Smooth muscle cell (in vitro differentiated cells): ENCODE measurements around the gene PTPN21. TPM values are rescaled to one million over a fixed set of nuclear protein-coding genes. Genes with fewer than 3 reads are reported as not detected.

Experiments used
- DNase-seq: peaks from one replicate; lab custom pipeline; 2025; ENCODE audit not compliant: unreplicated experiment; lab: John Stamatoyannopoulos, UW
- H2AFZ ChIP-seq: fragments of 200-600 bp; sonication (generic); 2 replicates; pipeline ENCODE4 v1.6.0; 2016; ENCODE audit warnings: antibody characterized with exemption, low read depth, mild to moderate bottlenecking
- H3F3A ChIP-seq: fragments of 200-600 bp; sonication (generic); 2 replicates; pipeline ENCODE4 v1.6.0; 2017; ENCODE audit warnings: antibody characterized with exemption, low read depth
- H3K27ac ChIP-seq: fragments of 200-600 bp; sonication (generic); 2 replicates; pipeline ENCODE4 v1.5.1; 2016; ENCODE audit warnings: low read depth, mild to moderate bottlenecking
- H3K27me3 ChIP-seq: fragments of 200-600 bp; sonication (generic); 2 replicates; pipeline ENCODE4 v1.6.1; 2016; ENCODE audit warnings: low read depth, mild to moderate bottlenecking
- H3K36me3 ChIP-seq: fragments of 200-600 bp; sonication (generic); 2 replicates; pipeline ENCODE4 v1.5.1; 2016; ENCODE audit warnings: low read depth
- H3K4me1 ChIP-seq: fragments of 200-600 bp; sonication (generic); 2 replicates; pipeline ENCODE4 v1.5.1; 2016; ENCODE audit warnings: low read depth
- H3K4me2 ChIP-seq: fragments of 200-600 bp; sonication (generic); 2 replicates; pipeline ENCODE4 v1.6.0; 2016; ENCODE audit warnings: mild to moderate bottlenecking
- H3K4me3 ChIP-seq: fragments of 200-600 bp; sonication (generic); 2 replicates; pipeline ENCODE4 v1.5.1; 2016; ENCODE audit warnings: mild to moderate bottlenecking
- H3K79me2 ChIP-seq: fragments of 200-600 bp; sonication (generic); 2 replicates; pipeline ENCODE4 v1.6.0; 2016; ENCODE audit warnings: low read depth, mild to moderate bottlenecking
- H3K9ac ChIP-seq: fragments of 200-600 bp; sonication (generic); 2 replicates; pipeline ENCODE4 v1.6.0; 2016; ENCODE audit warnings: low read depth
- H3K9me3 ChIP-seq: fragments of 200-600 bp; sonication (generic); replicated peaks from 2 replicates; pipeline ENCODE4 v1.5.1; 2016; ENCODE audit warnings: low read depth
- H4K20me1 ChIP-seq: fragments of 200-600 bp; sonication (generic); 2 replicates; pipeline ENCODE4 v1.6.0; 2016; ENCODE audit warnings: low read depth
- CTCF ChIP-seq: fragments of 200-600 bp; sonication (generic); IDR thresholded peaks from 2 replicates; pipeline ENCODE4 v1.5.1; 2017; ENCODE audit warnings: borderline replicate concordance, mild to moderate bottlenecking, antibody characterized with exemption; ENCODE audit not compliant: insufficient read depth, poor library complexity, severe bottlenecking
- WGBS: methylation state at CpG from one replicate; pipeline ENCODE4 v1.1.7; 2016; ENCODE audit warnings: low lambda C conversion rate; 5-methylcytosine and 5-hydroxymethylcytosine counted together
- polyA plus RNA-seq: library from polyadenylated mRNA; unstranded; fragments of >200 nt; fragmentation: Nextera tagmentation; extraction: Ambion mirVana; gene quantifications from 2 replicates; pipeline ENCODE4 v1.2.1, GENCODE V29; 2016
- total RNA-seq: library from RNA; depleted of rRNA; stranded (reverse); fragments of >200 nt; gene quantifications from 2 replicates; pipeline ENCODE4 v1.2.3, GENCODE V29; 2014

Gene PTPN21
- total and polyA plus RNA-seq, 2 experiments from 2014 or later: 8.1 to 12.2 TPM

GRCh38 chr14:88551980-88552431 lies 2.8 kb downstream of the PTPN21 start:
- peaks cover 23% of the 10 kb centered on the region for H3K4me1 ChIP-seq
- TF ChIP-seq CTCF: no peak
- no peaks in the 10 kb centered on the region for H3K27me3 ChIP-seq
- peak overlapping the region; percentile 93 for H3K4me3 ChIP-seq
- H3K27ac ChIP-seq: peak overlapping the region; percentile 10
- WGBS: 28% methylated on average over 23 of the region's 23 CpGs
- peaks cover 8% of the 10 kb centered on the region for H3K36me3 ChIP-seq
- H3K79me2 ChIP-seq: peaks cover 60% of the 10 kb centered on the region
- H3K4me2 ChIP-seq: peak overlapping the region; percentile 99
- no peaks in the 10 kb centered on the region for H3K9me3 ChIP-seq
- H4K20me1 ChIP-seq: peaks cover 18% of the 10 kb centered on the region
- no peaks in the 10 kb centered on the region for H3F3A ChIP-seq
- H2AFZ ChIP-seq: peak overlapping the region; percentile 67
- H3K9ac ChIP-seq: peak overlapping the region; percentile 45
- no peak for DNase-seq

GRCh38 chr14:88551094-88551870 lies 3.5 kb downstream of the PTPN21 start:
- Histone ChIP-seq H3K79me2 (peaks cover 66% of the 10 kb centered on the region), H4K20me1 (peaks cover 24% of the 10 kb centered on the region), H3K36me3 (peaks cover 8% of the 10 kb centered on the region), H3F3A (no peaks in the 10 kb centered on the region), H3K9me3 (no peaks in the 10 kb centered on the region), H3K4me2 (peak overlapping the region; percentile 99), H3K27ac (no peak overlapping the region), H3K4me1 (peaks cover 23% of the 10 kb centered on the region), H3K27me3 (no peaks in the 10 kb centered on the region), H3K9ac (peak overlapping the region; percentile 45), H2AFZ (peak overlapping the region; percentile 67), H3K4me3 (peak overlapping the region; percentile 93)
- 27% methylated on average over 50 of the region's 50 CpGs for WGBS
- TF ChIP-seq CTCF: no peak
- peak; percentile 19 for DNase-seq

- Histone ChIP-seq H3K4me3 (no peak overlapping the region), H3K9me3 (no peaks in the 10 kb centered on the region), H3K4me2 (no peak overlapping the region), H3K36me3 (peaks cover 8% of the 10 kb centered on the region), H3F3A (no peaks in the 10 kb centered on the region), H3K27ac (no peak overlapping the region), H3K4me1 (peaks cover 19% of the 10 kb centered on the region), H3K79me2 (peaks cover 72% of the 10 kb centered on the region), H3K27me3 (no peaks in the 10 kb centered on the region), H4K20me1 (peaks cover 28% of the 10 kb centered on the region), H3K9ac (no peak overlapping the region), H2AFZ (no peak overlapping the region)
- WGBS: 99% methylated on average over 15 of the region's 15 CpGs
- TF ChIP-seq CTCF: no peak
- DNase-seq: no peak
These were observed 4.7 kb downstream of the PTPN21 start for GRCh38 chr14:88550078-88550477.
